IMR-90 (cell line): Measurements from ENCODE around the gene CD86. TPM values are rescaled to one million over a fixed set of nuclear protein-coding genes. Genes with fewer than 3 reads are reported as not detected.
A peak's percentile ranks its signal among the peaks of the same experiment; 100 is the strongest.

Source experiments
- ATAC-seq: fragments of 200-7000 bp; cut with Tn5 transposase; 2 replicates; pipeline ENCODE4 v1.9.1; 2020; ENCODE audit warnings: low read depth, mild to moderate bottlenecking, moderate library complexity
- BruUV-seq: library from RNA; stranded (reverse); fragments of 400-500 nt; replicated peaks from 2 replicates; lab custom pipeline; 2021; lab: Mats Ljungman, UMichigan
- CTCF ChIA-PET: fragments of 300-600 bp; formaldehyde crosslinking; extraction: SDS; loops from one replicate; lab custom pipeline; 2021; ENCODE audit warnings: antibody characterized with exemption; lab: Yijun Ruan, JAX
- POLR2A ChIA-PET: fragments of 300-600 bp; sonication (Branson Sonifier 250); formaldehyde crosslinking; loops from one replicate; lab custom pipeline; 2022; ENCODE audit warnings: antibody characterized with exemption; ENCODE audit not compliant: unreplicated experiment; lab: Charles Lee
- DNase-seq: peaks from one replicate; pipeline ENCODE4 v3.0.0; 2013
- H2AFZ ChIP-seq: replicated peaks from 2 replicates; pipeline ENCODE3; 2013; ENCODE audit warnings: low read length, mild to moderate bottlenecking; ENCODE audit not compliant: poor library complexity
- H2AK5ac ChIP-seq: 2 replicates; pipeline ENCODE4 v1.6.1; 2013; ENCODE audit warnings: low read depth, low read length, inconsistent platforms
- H2AK9ac ChIP-seq: replicated peaks from 2 replicates; pipeline ENCODE3; 2013; ENCODE audit warnings: mild to moderate bottlenecking, low read depth, low read length, moderate library complexity; ENCODE audit not compliant: poor library complexity
- H2BK120ac ChIP-seq: 2 replicates; pipeline ENCODE4 v1.6.1; 2013; ENCODE audit warnings: low read depth, low read length, inconsistent platforms
- H2BK15ac ChIP-seq: 3 replicates; pipeline ENCODE4 v1.6.1; 2013; ENCODE audit warnings: low read depth, low read length, inconsistent platforms
- H2BK20ac ChIP-seq: 2 replicates; pipeline ENCODE4 v1.6.1; 2013; ENCODE audit warnings: low read depth, mild to moderate bottlenecking, inconsistent platforms, low read length, moderate library complexity
- H2BK5ac ChIP-seq: 2 replicates; pipeline ENCODE4 v1.6.1; 2013; ENCODE audit warnings: mild to moderate bottlenecking, low read depth, low read length, inconsistent platforms; ENCODE audit not compliant: poor library complexity, severe bottlenecking
- H3K14ac ChIP-seq: replicated peaks from 2 replicates; pipeline ENCODE4 v1.6.1; 2013; ENCODE audit warnings: low read depth, low read length, inconsistent platforms
- H3K18ac ChIP-seq: 2 replicates; pipeline ENCODE4 v1.6.1; 2013; ENCODE audit warnings: low read depth, low read length, control low read depth
- H3K23ac ChIP-seq: 2 replicates; pipeline ENCODE4 v1.6.1; 2013; ENCODE audit warnings: low read depth, low read length, inconsistent platforms
- H3K27ac ChIP-seq: 2 replicates; pipeline ENCODE4 v1.5.1; 2013; ENCODE audit warnings: mild to moderate bottlenecking, control low read depth, low read length; ENCODE audit not compliant: insufficient read depth
- H3K27me3 ChIP-seq: 2 replicates; pipeline ENCODE4 v1.6.1; 2013; ENCODE audit warnings: low read length; ENCODE audit not compliant: control insufficient read depth, insufficient read depth
- H3K36me3 ChIP-seq: 2 replicates; pipeline ENCODE4 v1.6.1; 2013; ENCODE audit warnings: low read length, mixed read lengths; ENCODE audit not compliant: control insufficient read depth, insufficient read depth
- H3K4ac ChIP-seq: 2 replicates; pipeline ENCODE4 v1.6.1; 2013; ENCODE audit warnings: low read depth, low read length, inconsistent platforms
- H3K4me1 ChIP-seq: 2 replicates; pipeline ENCODE4 v1.6.1; 2013; ENCODE audit warnings: low read length, mixed read lengths; ENCODE audit not compliant: control insufficient read depth, insufficient read depth
- H3K4me2 ChIP-seq: 2 replicates; pipeline ENCODE4 v1.6.1; 2013; ENCODE audit warnings: low read depth, mild to moderate bottlenecking, control low read depth, low read length, moderate library complexity
- H3K4me3 ChIP-seq: 2 replicates; pipeline ENCODE4 v1.5.1; 2013; ENCODE audit warnings: low read depth, mild to moderate bottlenecking, control low read depth, low read length, moderate library complexity; ENCODE audit not compliant: insufficient read depth
- H3K56ac ChIP-seq: 2 replicates; pipeline ENCODE4 v1.6.1; 2013; ENCODE audit warnings: low read length, inconsistent platforms; ENCODE audit not compliant: insufficient read depth; ENCODE audit errors: extremely low read depth
- H3K79me1 ChIP-seq, 2 experiments: 2 replicates each; pipeline ENCODE4 v1.6.1; 2013; ENCODE audit warnings: low read length in 2 of 2, inconsistent platforms in 1 of 2, low read depth in 1 of 2
- H3K9ac ChIP-seq: 2 replicates; pipeline ENCODE4 v1.6.1; 2013; ENCODE audit warnings: low read depth, low read length, control low read depth
- H3K9me1 ChIP-seq: 2 replicates; pipeline ENCODE4 v1.6.1; 2013; ENCODE audit warnings: low read length, inconsistent platforms; ENCODE audit not compliant: insufficient read depth
- H3K9me3 ChIP-seq: 2 replicates; pipeline ENCODE4 v1.6.1; 2013; ENCODE audit warnings: low read length; ENCODE audit not compliant: control insufficient read depth, insufficient read depth
- H4K20me1 ChIP-seq: 2 replicates; pipeline ENCODE4 v1.6.1; 2013; ENCODE audit warnings: low read length, inconsistent platforms; ENCODE audit not compliant: insufficient read depth
- H4K5ac ChIP-seq: 2 replicates; pipeline ENCODE4 v1.6.1; 2013; ENCODE audit warnings: mild to moderate bottlenecking, low read depth, low read length, control low read depth
- H4K8ac ChIP-seq, 2 experiments: 2 replicates each; pipeline ENCODE4 v1.6.1; 2013; ENCODE audit warnings: low read depth in 2 of 2, low read length in 2 of 2, control low read depth in 1 of 2, inconsistent platforms in 1 of 2
- H4K91ac ChIP-seq: 2 replicates; pipeline ENCODE4 v1.6.1; 2013; ENCODE audit warnings: low read depth, low read length, inconsistent platforms; ENCODE audit not compliant: insufficient read depth
- CEBPB ChIP-seq: IDR thresholded peaks from 2 replicates; pipeline ENCODE4 v1.6.1; 2012; ENCODE audit warnings: low read depth, low read length, improper control_type of control experiment
- MAFK ChIP-seq: IDR thresholded peaks from 2 replicates; pipeline ENCODE4 v1.6.1; 2012; ENCODE audit warnings: low read depth, low read length, improper control_type of control experiment
- MAZ ChIP-seq: IDR thresholded peaks from 2 replicates; pipeline ENCODE4 v1.6.1; 2012; ENCODE audit warnings: low read depth, mild to moderate bottlenecking, low read length, improper control_type of control experiment, moderate library complexity, borderline replicate concordance
- MXI1 ChIP-seq: IDR thresholded peaks from 2 replicates; pipeline ENCODE4 v1.6.1; 2012; ENCODE audit warnings: low read depth, mild to moderate bottlenecking, low read length, moderate library complexity, borderline replicate concordance
- NFE2L2 ChIP-seq: fragments of 150-350 bp; IDR thresholded peaks from 2 replicates; pipeline ENCODE4 v1.6.1; 2016; ENCODE audit warnings: low read depth, mild to moderate bottlenecking, low read length
- RAD21 ChIP-seq: IDR thresholded peaks from 2 replicates; pipeline ENCODE4 v1.6.1; 2012; ENCODE audit warnings: low read length, improper control_type of control experiment
- SMC3 ChIP-seq: fragments of 150-350 bp; IDR thresholded peaks from 2 replicates; pipeline ENCODE4 v1.6.1; 2016; ENCODE audit warnings: low read depth, mild to moderate bottlenecking, antibody characterized with exemption, low read length, moderate library complexity
- WGBS, 2 experiments: methylation state at CpG; one replicate each; pipeline versions ENCODE4 v1.1.5 to v1.1.7; 2013; ENCODE audit warnings: missing lambda C conversion rate in 2 of 2; ENCODE audit not compliant: insufficient read length in 1 of 2; ENCODE audit errors: extremely low coverage in 2 of 2; 5-methylcytosine and 5-hydroxymethylcytosine counted together
- dilution Hi-C: fragments of 300-500 bp; cut with HindIII; formaldehyde crosslinking; loops from one replicate; pipeline ENCODE4 v1.14.3; 2018; ENCODE audit warnings: low sequenced_read_pairs; ENCODE audit not compliant: unreplicated experiment
- in situ Hi-C: fragments of 300-500 bp; cut with MboI; formaldehyde crosslinking; loops from 3 replicates; pipeline ENCODE4 v1.14.3; 2019; ENCODE audit warnings: low sequenced_read_pairs, inconsistent platforms, mixed read lengths
- intact Hi-C: fragments of 100-400 bp; cut with micrococcal nuclease; formaldehyde crosslinking; loops from 2 replicates; pipeline ENCODE4 v1.10.0; 2022
- polyA plus RNA-seq, 3 experiments: library from polyadenylated mRNA; depleted of rRNA; stranded (reverse); fragments of >200 nt; gene quantifications; 2 replicates each; pipeline ENCODE4 v1.2.3, GENCODE V29; 2012; ENCODE audit warnings: low replicate concordance in 1 of 3
- total RNA-seq: library from RNA; depleted of rRNA; stranded (reverse); fragments of >200 nt; gene quantifications from 2 replicates; pipeline ENCODE4 v1.2.3, GENCODE V29; 2012
- TF ChIP-seq, protein P1 (sequence below): fragments of 150-350 bp; IDR thresholded peaks from 2 replicates; pipeline ENCODE4 v1.6.1; 2017; ENCODE audit warnings: mild to moderate bottlenecking, antibody characterized with exemption, low read length, low read depth
- TF ChIP-seq, protein P2 (sequence below): conservative IDR thresholded peaks from 2 replicates; pipeline ENCODE4 v1.5.1; 2012; ENCODE audit warnings: mild to moderate bottlenecking, low read depth, low read length, improper control_type of control experiment

Gene CD86
- total and polyA plus RNA-seq, 2 of the 4 experiments (the other 2 are of a cell fraction) = not detected

- no CpG with 5 or more reads among the region's 6 CpGs for WGBS, 2 experiments
- H4K8ac ChIP-seq = no peak overlapping the region
- no peaks in the 10 kb centered on the region for H3K79me1 ChIP-seq
- no peaks in the 10 kb centered on the region for H4K20me1 ChIP-seq
- intact Hi-C loops = no loop called here
- in situ Hi-C loops = no loop called here
- no peak overlapping the region for H2BK5ac ChIP-seq
- no TSS peak for BruUV-seq
- DNase-seq = no peak
- dilution Hi-C loops = no loop called here
- ChIA-PET CTCF (no interaction called here), POLR2A (no interaction called here)
- peaks cover 3% of the 10 kb centered on the region; the same call in 1 of the 2 replicates for H3K27me3 ChIP-seq
- H3K4me2 ChIP-seq = no peak overlapping the region
- H2AK5ac ChIP-seq = no peak overlapping the region
- no peaks in the 10 kb centered on the region for H3K9me1 ChIP-seq
- no peaks in the 10 kb centered on the region for H3K9me3 ChIP-seq
- H3K23ac ChIP-seq = no peak overlapping the region
- no peak overlapping the region for H2BK120ac ChIP-seq
- H3K14ac ChIP-seq = no peak overlapping the region
- H3K4me1 ChIP-seq = no peaks in the 10 kb centered on the region
- no peak overlapping the region for H4K91ac ChIP-seq
- no peak overlapping the region for H3K27ac ChIP-seq
- H3K56ac ChIP-seq = no peak overlapping the region
- no peaks in the 10 kb centered on the region for H3K36me3 ChIP-seq
- no peak overlapping the region for H4K5ac ChIP-seq
- ATAC-seq = no peak
- H3K18ac ChIP-seq = no peak overlapping the region
- H3K4me3 ChIP-seq = no peak overlapping the region
- no peak overlapping the region for H2AK9ac ChIP-seq
- no peak overlapping the region for H2BK15ac ChIP-seq
- H3K4ac ChIP-seq = no peak overlapping the region
- H2AFZ ChIP-seq = peak overlapping the region; percentile 17
- H2BK20ac ChIP-seq = no peak overlapping the region
- TF ChIP-seq MXI1 (no peak), SMC3 (no peak), RAD21 (no peak), MAFK (no peak), CEBPB (no peak), NFE2L2 (no peak), MAZ (no peak)
- TF ChIP-seq, protein P1, sequence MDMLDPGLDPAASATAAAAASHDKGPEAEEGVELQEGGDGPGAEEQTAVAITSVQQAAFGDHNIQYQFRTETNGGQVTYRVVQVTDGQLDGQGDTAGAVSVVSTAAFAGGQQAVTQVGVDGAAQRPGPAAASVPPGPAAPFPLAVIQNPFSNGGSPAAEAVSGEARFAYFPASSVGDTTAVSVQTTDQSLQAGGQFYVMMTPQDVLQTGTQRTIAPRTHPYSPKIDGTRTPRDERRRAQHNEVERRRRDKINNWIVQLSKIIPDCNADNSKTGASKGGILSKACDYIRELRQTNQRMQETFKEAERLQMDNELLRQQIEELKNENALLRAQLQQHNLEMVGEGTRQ = no peak
- TF ChIP-seq, protein P2, sequence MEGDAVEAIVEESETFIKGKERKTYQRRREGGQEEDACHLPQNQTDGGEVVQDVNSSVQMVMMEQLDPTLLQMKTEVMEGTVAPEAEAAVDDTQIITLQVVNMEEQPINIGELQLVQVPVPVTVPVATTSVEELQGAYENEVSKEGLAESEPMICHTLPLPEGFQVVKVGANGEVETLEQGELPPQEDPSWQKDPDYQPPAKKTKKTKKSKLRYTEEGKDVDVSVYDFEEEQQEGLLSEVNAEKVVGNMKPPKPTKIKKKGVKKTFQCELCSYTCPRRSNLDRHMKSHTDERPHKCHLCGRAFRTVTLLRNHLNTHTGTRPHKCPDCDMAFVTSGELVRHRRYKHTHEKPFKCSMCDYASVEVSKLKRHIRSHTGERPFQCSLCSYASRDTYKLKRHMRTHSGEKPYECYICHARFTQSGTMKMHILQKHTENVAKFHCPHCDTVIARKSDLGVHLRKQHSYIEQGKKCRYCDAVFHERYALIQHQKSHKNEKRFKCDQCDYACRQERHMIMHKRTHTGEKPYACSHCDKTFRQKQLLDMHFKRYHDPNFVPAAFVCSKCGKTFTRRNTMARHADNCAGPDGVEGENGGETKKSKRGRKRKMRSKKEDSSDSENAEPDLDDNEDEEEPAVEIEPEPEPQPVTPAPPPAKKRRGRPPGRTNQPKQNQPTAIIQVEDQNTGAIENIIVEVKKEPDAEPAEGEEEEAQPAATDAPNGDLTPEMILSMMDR = no peak
- no peak overlapping the region for H3K9ac ChIP-seq
Measured at GRCh38 chr3:122085673-122086072, 30.5 kb downstream of the CD86 start.
